Ascending aorta (tissue), 2 donors: ENCODE data around the gene TP53. TPM values are rescaled to one million over a fixed set of nuclear protein-coding genes. Genes with fewer than 3 reads are reported as not detected.

Experiments
- DNase-seq, 2 donors: peaks; one replicate each; pipeline ENCODE4 v3.0.0-alpha.2; 2019; ENCODE audit warnings: low spot score in 2 of 2
- H3K27ac ChIP-seq, 2 donors: fragments of 200-600 bp; sonication (generic); one replicate each; pipeline ENCODE4 v1.5.1; 2016 to 2017; ENCODE audit warnings: mild to moderate bottlenecking in 1 of 2
- H3K27me3 ChIP-seq: fragments of 200-600 bp; sonication (generic); one replicate; pipeline ENCODE4 v1.5.1; 2017
- H3K36me3 ChIP-seq, 2 donors: fragments of 200-600 bp; sonication (generic); one replicate each; pipeline ENCODE4 v1.5.1; 2016
- H3K4me1 ChIP-seq, 2 donors: fragments of 200-600 bp; sonication (generic); one replicate each; pipeline ENCODE4 v1.5.1; 2016 to 2017; ENCODE audit warnings: mild to moderate bottlenecking in 1 of 2
- H3K4me3 ChIP-seq, 2 donors: fragments of 200-600 bp; sonication (generic); one replicate each; pipeline ENCODE4 v1.5.1; 2016 to 2017; ENCODE audit warnings: mild to moderate bottlenecking in 1 of 2
- H3K9me3 ChIP-seq, 2 donors: fragments of 200-600 bp; sonication (generic); one replicate each; pipeline ENCODE4 v1.5.1; 2016
- intact Hi-C: fragments of 100-400 bp; cut with DNase I; formaldehyde crosslinking; loops from one replicate; pipeline ENCODE4 v1.15.1; 2023
- total RNA-seq: library from RNA; depleted of rRNA; stranded (reverse); fragments of >200 nt; gene quantifications from one replicate; pipeline ENCODE4 v1.1.0, GENCODE V29; 2016
- TF ChIP-seq, protein P1 (sequence below), 3 experiments: fragments of 200-600 bp in 2 of 3; fragments of 450-650 bp in 1 of 3; sonication (generic) in 2 of 3; IDR thresholded peaks; one replicate each; pipeline ENCODE4 v1.5.1; 2016 to 2019; ENCODE audit warnings: antibody characterized with exemption in 3 of 3, mild to moderate bottlenecking in 1 of 3, moderate library complexity in 1 of 3

The TP53 gene
- total RNA-seq, 1 donor from 2014 or later, result 48.0 TPM

DNA sequence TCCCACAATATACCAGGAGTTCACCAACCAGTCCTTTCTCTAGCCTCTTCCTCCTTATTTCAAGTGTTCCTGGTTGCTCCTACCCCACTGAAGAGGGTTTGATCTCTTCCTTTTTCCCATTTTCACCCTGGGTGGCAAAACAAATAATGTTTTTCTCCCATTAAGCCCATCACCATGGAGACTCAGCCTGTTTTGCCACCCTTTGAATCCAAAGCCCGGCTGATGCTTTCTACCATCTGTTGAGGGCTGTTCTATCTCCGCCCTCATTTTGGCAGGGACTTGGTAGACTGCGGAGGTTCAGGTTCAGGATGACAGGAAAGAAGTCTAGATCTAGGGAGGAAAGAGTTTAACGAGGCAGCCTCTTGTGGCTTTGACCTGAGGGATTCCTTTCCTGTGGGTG, 32.8 kb upstream of the TP53 start:
- TF ChIP-seq, protein P1, sequence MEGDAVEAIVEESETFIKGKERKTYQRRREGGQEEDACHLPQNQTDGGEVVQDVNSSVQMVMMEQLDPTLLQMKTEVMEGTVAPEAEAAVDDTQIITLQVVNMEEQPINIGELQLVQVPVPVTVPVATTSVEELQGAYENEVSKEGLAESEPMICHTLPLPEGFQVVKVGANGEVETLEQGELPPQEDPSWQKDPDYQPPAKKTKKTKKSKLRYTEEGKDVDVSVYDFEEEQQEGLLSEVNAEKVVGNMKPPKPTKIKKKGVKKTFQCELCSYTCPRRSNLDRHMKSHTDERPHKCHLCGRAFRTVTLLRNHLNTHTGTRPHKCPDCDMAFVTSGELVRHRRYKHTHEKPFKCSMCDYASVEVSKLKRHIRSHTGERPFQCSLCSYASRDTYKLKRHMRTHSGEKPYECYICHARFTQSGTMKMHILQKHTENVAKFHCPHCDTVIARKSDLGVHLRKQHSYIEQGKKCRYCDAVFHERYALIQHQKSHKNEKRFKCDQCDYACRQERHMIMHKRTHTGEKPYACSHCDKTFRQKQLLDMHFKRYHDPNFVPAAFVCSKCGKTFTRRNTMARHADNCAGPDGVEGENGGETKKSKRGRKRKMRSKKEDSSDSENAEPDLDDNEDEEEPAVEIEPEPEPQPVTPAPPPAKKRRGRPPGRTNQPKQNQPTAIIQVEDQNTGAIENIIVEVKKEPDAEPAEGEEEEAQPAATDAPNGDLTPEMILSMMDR (IDR thresholded peaks at IDR 0.05), result no peak
- peaks cover 0 to 18% of the 10 kb centered on the region in 2 donors for H3K4me1 ChIP-seq
- no peak overlapping the region for H3K27ac ChIP-seq
- DNase-seq, result no peak
- H3K27me3 ChIP-seq, result no peaks in the 10 kb centered on the region
- H3K9me3 ChIP-seq, result no peaks in the 10 kb centered on the region
- intact Hi-C loops, result no loop called here
- no peak overlapping the region for H3K4me3 ChIP-seq
- no peaks in the 10 kb centered on the region for H3K36me3 ChIP-seq

DNA sequence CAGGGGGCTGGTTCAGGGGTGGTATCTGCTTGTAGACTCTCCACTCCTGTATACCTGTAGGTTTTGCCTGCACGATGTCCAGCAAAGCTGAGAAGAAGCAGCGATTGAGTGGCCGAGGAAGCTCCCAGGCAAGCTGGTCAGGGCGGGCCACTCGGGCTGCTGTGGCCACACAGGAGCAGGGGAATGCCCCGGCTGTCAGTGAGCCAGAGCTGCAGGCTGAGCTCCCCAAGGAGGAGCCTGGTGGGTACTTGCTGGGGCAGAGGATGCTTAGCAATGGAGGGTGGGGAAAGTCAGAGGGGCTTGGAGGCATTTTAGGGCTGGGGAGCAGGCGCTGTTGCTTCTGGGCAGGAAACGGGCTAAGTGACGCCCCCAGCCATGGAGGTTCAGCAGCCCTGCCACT, 32.4 kb upstream of the TP53 start:
- Histone ChIP-seq H3K4me3 (no peak overlapping the region), H3K36me3 (no peaks in the 10 kb centered on the region), H3K9me3 (no peaks in the 10 kb centered on the region), H3K27ac (no peak overlapping the region), H3K27me3 (no peaks in the 10 kb centered on the region), H3K4me1 (peaks cover 0 to 18% of the 10 kb centered on the region in 2 donors)
- intact Hi-C loops, result no loop called here
- DNase-seq, result no peak
- TF ChIP-seq, protein P1 (IDR thresholded peaks at IDR 0.05), result no peak

DNA sequence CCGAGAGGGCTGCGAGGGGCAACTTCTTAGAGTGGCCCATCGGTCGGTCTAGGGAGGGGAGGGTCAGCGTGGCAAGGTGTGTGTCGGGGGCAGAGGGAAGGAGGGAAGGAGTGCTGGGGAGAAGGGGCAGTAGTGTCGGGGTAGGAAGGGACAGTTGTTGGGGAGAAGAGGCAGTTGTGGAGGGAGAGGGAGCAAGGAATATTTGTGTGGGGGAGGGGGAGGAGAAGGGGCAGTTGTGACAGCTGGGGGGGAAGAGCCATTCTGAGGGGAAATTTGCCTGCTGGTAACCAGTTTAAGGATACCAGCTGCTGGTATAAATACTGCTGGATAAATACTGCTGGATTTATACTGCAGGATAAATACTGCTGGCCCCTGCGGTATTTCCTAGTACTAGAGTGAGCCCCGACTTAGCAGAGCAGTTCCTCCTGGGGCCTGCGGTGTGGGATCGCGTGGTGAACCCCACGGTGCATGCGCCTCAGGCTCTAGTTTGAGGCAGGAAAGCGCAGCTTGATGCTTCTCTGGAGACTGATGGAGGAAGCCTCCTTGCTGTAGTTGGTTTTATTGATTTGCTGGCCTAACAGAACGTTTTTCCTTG, 30.6 kb upstream of the TP53 start:
- H3K27me3 ChIP-seq, result no peaks in the 10 kb centered on the region
- no peak overlapping the region for H3K27ac ChIP-seq
- peak overlapping the region; percentile 69 to 73 for H3K4me3 ChIP-seq
- DNase-seq, result no peak
- no peaks in the 10 kb centered on the region for H3K9me3 ChIP-seq
- TF ChIP-seq, protein P1 (IDR thresholded peaks at IDR 0.05), result no peak
- H3K4me1 ChIP-seq, result peaks cover 0 to 18% of the 10 kb centered on the region in 2 donors
- intact Hi-C loops, result loop anchor here (1.0 kb wide), 1 partner anchor 30 kb away; the partner anchor contains the start of gene WRAP53
- no peaks in the 10 kb centered on the region for H3K36me3 ChIP-seq

GRCh38 chr17:7716901-7717755, 29.8 kb upstream of the TP53 start, which contains the start of gene DNAH2:
TSS of gene DNAH2 (plus strand) at chr17:7717744. CDS start at chr17:7719735, 1,991 bp downstream.
- intact Hi-C loops, result loop anchor here (1.0 kb wide), 1 partner anchor 29 kb away; the partner anchor contains the start of gene WRAP53
- TF ChIP-seq, protein P1 (IDR thresholded peaks at IDR 0.05), result peak in 2 of 3 experiments; percentile 7 to 52
- Histone ChIP-seq H3K4me3 (peak within 1 kb of the TSS; percentile 69 to 73), H3K27ac (no peak within 1 kb of the TSS), H3K9me3 (no peaks in the 10 kb centered on the region), H3K36me3 (no peaks in the 10 kb centered on the region), H3K4me1 (peaks cover 0 to 18% of the 10 kb centered on the region in 2 donors), H3K27me3 (no peaks in the 10 kb centered on the region)
- DNase-seq, result peak; percentile 28 to 86

DNA sequence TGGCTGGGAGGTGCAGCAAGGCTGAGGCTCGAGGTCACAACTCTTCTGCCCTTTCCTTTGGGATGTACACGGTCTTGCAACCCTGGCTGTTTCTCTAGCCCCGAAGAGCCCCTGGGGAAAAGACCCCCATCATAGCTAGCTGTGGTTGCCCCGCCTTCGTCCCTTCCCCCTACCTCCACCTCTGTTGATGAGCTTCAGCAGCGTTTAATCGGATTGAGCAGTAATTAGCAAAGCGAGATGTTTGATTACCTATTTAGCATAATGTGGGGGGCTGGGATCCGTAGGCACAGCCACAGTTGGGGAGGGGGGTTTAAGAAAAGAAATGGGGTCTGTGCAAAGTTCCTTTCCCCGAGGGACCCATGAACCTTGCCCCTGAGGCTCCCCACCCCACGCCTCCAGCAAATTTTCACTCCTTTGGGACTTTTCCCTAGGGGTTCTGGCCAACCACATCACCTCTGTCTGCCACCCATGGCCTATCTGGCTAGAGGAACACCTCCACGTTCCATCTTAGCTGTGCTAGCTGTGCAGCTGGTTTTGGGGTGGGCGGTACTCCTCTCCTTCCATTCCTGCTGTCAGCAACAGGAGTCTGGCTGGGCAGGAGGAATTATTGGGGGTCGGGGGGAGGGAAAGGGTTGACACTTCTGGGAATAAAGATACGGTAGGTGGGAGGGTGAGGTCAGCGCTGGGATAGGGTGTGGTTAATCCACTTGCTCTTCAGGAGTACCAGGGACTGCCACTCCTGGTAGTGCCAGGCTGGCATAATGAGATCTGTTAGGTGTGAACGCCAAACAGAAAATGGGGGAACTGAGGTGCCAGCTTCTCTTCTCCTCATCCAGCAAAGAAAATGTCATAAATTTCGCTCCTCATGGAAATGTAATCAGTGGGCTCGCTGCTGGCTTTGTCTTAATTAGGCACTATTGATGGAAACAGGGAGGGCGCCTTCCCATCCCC, 28.9 kb upstream of the TP53 start:
- intact Hi-C loops, result no loop called here
- Histone ChIP-seq H3K36me3 (no peaks in the 10 kb centered on the region), H3K27me3 (no peaks in the 10 kb centered on the region), H3K4me1 (peaks cover 0 to 18% of the 10 kb centered on the region in 2 donors), H3K4me3 (peak overlapping the region; percentile 69 to 73), H3K27ac (no peak overlapping the region), H3K9me3 (no peaks in the 10 kb centered on the region)
- TF ChIP-seq, protein P1 (IDR thresholded peaks at IDR 0.05), result no peak
- DNase-seq, result no peak
